DMS79 (cell line): Measurements from ENCODE around the gene ATE1.

ENCODE experiments used
- DNase-seq: peaks from one replicate; lab custom pipeline; 2025; lab: John Stamatoyannopoulos, UW

ATE1 gene

DNA sequence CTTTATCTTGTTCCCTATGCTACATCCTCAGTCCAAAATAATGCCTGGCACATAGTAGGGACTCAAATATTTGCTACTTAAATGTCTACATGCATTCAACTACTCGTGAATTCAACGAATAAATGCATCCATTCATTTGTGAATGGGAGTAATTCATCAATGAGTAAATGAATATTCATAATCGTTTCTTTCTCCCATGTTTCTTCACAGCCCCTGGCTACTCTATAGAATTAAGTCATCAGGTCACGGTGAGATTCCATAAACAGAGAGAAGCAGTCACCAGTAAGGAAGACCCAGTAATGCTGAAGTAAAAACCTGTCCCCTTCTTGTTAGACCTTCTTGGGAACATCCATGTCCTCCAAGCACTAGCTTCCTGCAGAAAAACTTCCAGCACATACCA is 48.4 kb downstream of the ATE1 start:
- DNase-seq: no peak

DNA sequence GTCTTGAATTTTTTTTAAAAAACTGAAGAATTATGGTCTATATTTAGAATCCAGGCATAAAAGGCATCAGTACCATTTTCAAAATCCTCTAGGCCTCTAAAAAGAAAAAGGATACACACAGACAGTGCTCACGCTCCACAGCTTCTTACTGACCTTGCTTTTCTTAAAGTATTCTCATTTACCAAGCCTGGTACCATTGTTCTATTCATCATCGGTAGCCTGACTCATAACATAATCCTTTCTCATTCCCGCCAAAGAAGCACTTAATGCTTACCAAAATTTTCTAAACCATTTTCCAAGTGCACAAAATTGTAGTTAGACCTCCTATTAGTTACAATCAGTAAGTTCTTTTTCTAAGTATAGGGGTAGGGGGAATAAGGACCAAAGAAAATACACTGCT is 54.6 kb downstream of the ATE1 start:
- DNase-seq: no peak

DNA sequence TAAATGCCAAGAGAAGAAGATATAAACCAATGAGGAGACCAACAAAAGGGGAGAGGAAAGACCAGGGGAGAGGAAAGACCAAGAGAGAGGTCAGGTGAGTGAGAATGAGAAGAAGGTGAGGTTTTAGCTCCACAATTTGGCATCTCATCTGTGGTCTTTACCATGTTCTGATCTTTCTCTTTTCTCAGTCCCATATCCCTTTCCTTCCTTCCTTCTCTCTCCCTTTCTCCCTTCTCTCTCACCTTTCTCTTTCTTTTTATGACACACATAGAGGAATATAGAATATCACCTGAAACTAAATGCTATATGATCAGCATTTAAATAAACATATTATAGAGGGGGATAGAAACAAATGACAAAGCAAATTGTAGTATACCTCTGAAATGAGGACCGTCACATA is 57.4 kb downstream of the ATE1 start:
- no peak for DNase-seq

DNA sequence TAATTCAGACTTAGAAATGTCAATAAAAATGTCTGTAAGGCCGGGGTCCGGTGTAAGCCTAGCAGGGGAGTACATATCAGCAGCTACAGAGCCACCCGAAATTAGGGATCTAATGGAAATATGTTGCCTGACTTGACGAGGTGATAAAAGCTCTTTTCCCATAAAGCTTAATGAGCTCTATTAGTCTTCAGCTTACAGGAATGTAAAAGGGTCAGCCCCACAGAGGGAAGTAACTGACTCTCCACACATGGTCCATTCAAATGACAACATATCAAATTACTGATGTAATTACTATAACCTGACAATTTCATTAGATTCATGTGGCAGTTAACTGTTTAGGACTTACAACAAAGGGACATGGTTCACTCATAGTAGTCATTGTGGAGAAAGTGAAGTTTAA is 62.3 kb downstream of the ATE1 start:
- no peak for DNase-seq

DNA sequence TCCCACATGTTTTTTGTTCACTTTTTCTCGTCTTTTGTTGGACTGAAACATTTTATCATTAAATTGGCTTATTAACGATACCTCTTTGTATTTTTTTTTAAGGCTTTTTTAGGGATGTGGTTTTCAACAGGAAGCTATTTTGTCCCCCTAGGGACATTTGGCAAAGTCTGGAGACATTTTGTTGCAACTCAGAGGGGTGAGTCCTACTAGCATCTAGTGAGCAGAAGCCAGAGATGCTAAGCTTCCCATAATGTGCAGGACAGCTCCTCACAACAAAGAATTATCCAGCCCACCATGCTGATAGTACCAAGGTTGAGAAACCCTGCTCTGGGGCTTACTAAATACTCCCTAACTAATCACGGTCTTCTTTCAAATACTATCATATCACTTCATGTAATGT is 63.2 kb downstream of the ATE1 start:
- DNase-seq: no peak

DNA sequence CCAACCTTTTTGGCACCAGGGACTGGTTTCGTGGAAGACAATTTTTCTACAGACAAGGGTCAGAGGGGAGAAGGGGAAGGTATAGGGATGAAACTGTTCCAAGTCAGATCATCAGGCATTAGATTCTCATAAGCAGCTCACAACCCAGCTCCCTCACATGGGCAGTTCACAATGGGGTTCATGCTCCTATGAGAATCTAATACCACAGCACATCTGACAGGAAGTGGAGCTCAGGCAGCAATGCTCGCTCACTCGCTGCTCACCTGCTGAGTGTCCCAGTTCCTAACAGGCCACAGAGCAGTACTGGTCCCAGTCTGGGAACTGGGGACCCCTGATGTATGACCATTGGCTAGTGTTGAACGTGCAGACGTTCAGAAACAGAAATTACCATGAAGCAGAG is 63.7 kb downstream of the ATE1 start:
- DNase-seq: no peak

DNA sequence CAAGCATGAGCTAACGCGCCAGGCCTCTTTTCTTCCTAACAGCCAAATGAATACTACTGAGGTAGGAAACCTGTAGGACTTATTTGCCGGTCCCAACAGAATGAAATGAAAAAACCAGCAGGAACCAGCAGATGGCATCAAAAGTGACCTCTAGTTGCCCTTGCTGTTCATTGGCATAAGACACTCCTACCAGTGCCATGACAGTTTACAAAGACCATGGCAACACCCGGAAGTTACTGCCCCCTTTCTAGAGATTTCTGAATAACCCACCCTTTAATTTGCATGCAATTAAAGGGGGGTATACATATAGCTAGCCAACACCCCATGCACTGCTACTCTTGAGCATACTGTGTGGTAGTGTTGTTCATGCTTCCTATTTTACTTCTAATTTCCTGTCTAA is 65.2 kb downstream of the ATE1 start:
- no peak for DNase-seq

DNA sequence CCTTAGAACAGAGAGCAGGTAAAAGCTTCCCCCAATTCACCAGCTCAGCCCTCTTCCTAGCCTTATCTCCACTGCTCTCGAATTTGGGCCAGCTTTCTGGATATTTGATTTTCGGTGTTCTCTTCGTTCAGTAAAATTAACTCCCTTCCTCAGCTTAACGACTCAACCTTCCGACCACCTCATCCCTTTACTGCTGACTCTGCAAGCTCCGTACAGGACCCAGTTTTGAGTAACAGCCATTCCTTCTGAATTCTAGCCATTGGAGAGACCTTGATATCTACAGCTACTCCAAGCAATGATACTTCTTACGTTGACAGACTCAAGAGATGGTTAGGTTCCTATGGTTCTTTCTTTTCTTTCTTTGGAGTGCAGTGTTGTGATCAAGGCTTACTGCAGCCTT is 65.8 kb downstream of the ATE1 start:
- DNase-seq: no peak

DNA sequence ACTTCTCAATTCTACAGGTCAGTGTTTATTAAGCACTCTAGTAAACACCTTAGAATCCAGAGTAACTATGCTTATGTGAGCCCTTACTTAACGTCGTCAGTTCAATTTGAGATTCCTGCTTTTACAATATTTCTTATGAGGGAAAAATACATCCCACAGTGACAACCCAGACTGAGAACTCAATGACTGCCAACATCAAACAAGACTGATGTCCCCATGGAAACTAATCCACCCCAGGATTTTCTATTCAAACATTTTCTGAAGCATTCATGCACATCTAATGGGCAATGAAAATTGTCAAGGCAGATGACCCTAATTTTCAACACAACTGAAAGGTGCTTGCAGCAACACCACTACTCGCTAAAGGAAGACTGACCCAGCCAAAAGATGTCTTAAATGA is 67.0 kb downstream of the ATE1 start:
- no peak for DNase-seq

DNA sequence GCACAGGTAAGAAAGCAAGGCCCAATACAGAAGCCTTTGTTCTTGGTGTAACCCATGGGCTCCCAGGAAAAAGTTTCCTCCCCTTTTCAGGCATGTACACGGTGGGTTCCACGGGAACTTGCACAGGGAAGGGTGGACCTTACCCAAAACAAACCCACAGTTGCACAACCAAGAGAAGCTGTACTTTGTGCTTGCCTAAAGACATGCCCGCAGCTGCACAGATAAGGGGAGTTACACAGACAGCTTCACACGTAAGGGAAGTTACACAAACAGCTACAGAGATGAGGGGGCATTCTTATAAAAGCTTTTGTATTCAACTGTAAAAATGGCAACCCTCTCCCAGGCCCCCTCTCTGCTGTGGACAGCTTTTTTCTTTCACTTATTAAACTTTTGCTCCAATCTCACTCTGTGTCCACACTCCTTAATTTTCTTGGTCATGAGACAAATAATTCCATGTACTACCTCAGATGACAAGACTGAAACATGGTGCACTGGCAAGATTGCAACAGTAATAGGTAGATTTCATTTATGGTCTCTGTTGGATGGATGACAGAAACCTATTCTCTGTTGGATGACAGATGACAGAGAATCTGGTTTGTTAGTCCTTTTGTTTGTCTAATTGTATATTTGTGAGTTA is 72.9 kb downstream of the ATE1 start:
- no peak for DNase-seq

DNA sequence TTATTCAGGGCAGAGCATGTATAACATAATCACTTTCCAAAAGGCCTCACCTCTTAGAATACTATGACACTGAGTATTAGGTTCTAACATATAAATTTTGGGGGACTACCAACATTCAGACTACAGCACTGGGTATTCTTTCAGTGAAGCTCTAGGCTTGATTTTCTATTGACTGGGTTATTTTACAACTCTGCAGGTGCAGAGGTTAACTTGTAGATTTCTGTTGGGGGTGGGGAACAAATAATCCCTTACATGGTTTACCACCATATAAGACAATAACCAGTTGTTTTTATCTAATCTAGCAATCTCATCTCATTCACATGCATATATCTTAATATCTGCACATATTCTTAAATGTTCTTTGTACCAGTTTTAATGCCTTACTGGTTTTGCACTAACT is 73.9 kb downstream of the ATE1 start:
- DNase-seq: no peak

DNA sequence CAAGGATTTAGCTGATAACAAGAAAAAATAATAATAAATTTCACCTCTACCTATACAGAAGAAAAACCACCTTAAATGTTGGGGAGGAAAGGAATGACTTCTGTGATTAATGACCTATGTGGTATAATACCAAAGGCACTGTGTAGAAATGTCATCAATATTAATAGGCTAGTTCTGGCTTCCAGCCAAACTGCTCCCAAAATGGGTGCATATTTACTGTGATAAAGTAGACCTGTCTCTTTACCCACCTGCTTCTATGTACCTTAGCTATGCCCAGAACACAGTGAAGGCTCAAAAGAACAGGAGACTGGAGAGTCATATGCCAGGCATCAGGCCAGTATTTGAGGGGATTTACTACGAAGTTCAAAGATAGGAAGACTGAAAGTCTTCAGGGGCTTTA is 76.0 kb downstream of the ATE1 start:
- DNase-seq: no peak

DNA sequence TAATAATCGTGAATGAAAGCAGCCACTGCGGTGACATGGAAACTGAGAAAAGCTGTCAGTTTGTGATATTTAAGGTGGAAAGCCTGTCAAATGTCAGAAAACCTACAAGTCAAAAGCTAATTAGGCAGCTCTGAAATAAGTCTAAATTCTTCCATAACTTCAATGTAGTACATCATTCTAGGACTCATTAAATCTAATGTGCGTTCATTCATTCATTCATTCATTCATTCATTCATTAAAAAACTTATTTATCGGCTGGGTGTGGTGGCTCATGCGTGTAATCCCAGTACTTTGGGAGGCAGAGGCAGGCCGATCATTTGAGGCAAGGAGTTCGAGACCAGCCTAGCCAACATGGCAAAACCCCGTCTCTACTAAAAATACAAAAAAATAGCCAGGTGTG is 79.7 kb downstream of the ATE1 start:
- DNase-seq: no peak

DNA sequence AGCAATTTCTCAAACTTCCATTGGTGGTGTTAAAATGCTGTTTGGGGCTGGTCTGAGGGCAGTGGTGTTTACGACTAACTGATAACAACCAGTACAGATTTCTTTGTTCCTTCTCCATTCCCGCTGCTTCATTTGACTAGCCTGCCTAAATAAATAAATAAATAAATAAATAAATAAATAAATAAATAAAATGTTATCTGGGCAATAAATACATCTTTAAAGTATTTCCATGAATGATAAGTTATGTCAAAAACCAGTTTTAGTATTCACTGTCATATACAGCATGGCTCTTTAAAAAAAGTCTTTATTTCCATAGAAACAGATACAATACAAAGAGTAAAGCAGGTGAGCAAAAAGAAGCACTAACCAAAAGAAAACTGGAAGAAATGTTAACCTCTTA is 81.3 kb downstream of the ATE1 start:
- no peak for DNase-seq

DNA sequence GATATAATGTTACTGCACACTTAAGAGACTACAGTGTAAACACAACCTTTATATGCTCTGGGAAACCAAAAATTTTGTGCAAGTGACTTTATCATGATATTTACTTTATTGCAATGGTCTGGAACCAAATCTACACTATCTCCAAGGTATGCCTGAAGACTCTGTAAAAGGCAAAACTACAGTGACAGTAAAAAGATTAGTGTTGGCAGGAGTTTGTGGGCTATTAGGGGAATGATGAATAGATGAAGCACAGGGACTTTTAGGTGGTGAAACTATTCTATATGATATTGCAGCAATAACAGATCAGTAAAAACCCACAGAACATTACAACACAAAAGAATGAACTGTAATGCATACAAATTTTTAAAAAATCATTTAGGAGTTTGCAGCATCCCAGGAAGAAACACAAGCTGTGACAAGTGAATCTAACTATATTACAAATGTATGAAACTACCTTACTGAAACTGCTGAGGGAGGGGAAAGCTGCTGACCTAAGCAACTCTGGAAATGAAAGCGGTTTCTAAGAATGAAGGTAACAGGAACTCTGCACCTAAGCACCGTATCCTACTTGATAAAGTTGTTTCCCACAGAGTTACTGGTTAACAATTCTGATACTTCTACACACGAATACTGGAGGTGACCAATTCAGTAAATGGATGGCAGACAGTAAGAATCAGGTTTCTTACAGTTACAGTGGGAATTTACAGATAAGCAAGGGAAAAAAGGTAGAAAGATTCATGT is 82.6 kb downstream of the ATE1 start:
- DNase-seq: no peak

DNA sequence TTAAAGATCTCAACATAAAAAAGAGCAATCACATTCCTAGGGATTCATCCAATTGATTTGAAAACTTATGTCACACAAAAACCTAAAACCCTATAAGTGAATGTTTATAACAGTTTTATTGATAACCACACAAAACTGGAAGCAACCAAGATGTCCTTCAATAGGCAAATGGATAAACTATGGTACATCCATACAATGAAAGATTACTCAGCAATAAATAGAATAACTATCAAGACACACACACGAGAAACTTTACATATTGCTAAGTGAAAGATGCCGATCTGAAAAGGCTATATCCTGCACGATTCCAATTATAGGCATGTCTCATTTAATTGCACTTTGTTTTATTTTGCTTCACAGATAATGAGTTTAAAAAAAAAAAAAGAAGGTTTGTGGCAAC is 83.3 kb downstream of the ATE1 start:
- DNase-seq: no peak

DNA sequence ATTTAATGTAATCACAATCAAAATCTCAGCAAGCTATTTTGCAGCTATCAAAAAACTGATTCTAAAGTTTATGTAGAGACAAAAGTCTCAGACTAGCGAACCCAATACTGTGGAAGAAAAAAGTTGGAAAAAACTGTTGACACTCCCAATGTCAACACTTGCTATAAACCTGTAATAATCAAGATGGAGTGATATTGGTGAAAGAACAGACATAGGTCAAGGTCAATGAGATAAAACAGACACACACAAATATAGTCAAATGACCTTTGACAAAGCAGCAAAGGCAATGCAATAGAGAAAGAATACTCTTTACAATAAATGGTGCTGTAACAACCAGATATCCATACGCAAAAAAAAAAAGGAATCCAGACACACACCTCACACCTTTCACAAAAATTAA is 84.5 kb downstream of the ATE1 start:
- no peak for DNase-seq

DNA sequence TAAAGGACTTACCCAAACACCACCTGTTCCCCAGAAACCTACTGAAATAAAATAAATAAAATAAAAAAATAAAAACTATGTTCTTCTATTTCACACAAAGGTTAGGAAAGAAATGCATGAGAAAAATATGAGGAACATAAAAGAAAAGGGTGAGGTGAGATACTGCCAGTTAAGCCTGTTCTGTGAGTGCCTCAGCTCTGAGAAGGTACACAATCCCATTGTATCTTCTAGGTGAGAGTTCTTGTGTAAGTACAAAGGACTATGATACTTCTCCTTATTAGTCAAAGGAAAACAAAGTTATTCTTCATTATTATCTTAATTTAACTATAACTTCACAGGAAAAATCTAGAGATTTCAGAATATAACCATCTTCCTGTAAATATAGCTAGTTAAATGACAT is 86.0 kb downstream of the ATE1 start:
- DNase-seq: no peak

DNA sequence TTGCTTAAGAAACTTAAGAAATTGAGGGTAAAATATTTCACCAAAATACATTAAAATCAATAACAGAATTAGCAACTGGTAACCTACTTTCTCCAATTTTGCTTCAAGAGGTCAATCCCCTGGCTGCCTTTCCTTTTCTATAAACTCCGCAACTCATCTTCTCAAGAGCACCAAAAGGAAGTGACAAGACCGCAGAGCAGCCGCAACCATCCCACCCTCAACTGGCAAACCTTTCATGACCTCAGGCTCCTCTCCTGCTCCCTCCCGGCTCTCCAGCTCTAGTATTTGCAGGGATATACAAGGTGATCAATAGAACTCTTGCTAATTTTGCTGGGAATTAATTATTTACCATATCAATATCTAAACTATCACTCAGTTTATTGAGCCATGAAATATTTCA is 88.9 kb downstream of the ATE1 start:
- DNase-seq: no peak

DNA sequence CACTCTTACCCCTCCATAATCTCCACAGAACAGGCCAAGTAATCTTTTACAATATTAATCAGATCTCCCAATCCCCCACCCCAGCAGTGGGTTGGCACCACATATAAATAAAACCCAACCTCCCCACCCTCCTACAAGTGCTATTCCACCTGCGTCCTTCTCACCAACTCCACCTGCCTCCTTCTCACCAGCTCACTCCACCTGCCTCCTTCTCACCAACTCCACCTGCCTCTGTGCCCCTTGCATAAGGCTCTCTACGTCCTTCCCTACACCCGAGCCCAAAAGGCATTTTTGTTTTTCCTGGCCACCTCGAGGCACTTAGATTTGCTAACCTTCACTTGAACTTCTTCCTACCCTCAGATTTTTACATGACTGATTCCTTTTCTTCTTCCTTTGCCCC is 89.7 kb downstream of the ATE1 start:
- DNase-seq: no peak

DNA sequence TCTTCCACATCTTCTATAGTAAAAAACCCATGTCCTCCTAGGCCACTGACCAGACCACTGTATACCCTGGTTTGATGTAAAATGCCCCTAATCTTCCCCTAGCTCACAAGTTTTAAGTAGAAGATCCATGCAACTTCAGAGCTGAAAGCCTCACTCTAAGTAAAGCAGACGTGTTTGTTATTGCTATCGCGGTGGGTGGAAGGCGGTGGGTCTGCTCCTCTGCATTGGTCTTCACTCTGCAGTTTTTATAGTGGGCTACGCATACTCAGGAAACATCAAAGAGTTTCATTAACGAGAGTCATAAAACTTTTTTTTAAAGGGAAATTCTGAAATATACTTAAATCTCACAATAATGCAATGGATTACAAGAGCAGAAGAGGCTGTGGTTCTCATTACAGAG is 91.7 kb downstream of the ATE1 start:
- DNase-seq: no peak

DNA sequence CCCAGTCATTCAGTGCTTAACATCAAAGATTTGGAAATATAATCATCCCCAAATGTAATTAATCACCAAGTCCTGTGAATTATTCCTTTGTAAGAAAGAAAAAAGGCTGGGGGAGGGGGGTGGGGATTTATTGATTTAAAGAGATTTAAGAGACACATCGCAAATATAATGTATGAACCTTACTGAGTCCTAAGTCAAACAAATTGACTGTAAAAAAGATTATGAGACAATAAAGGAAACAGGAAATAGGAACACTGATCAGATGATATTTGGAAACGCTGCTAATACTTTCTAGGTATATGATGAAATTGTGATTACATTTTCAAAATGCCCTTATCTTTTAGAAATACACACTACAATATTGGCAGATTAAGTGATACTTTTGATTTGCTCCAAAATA is 92.5 kb downstream of the ATE1 start:
- DNase-seq: no peak

DNA sequence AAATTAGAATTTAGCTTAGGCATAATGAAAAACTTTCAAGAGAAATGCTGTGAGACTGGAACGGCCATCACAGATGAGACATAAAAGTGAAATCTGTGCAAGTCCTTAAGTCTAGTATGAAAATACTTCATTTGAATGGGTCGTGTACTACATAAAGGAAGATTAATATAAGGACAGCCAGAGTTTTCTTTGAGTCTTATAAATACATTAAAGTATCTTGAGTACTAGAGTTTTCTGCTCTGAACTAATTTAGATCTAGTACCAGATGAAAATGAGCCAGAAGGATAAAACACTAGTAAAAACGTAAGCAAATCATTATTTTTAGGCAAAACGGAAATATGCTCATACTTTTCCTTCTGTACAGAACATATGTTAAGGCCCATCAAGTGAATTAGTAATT is 93.1 kb downstream of the ATE1 start:
- DNase-seq: no peak

DNA sequence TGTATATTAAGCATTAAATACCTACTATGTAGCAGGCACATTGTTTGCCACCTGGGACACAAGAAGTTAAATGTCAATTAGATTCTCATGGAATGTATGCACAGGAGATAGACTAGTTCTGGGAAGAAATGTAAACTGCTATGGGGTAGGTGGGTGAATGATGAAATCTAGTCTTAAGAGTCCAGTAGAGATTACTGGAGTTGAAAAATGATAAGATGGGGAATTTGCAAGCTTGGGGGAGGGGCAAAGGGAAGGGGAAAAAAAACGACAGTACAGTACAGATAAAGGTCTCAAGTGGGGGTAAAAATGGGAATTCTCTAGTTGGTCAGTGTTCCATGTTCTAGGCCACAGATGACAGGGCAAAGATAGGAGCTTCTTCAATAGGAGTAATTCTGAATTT is 94.4 kb downstream of the ATE1 start:
- no peak for DNase-seq
